C4-2B (cell line): ENCODE data around the gene PADI3.

ENCODE experiments used
- ZFX ChIP-seq: fragments of 450-650 bp; IDR thresholded peaks from 2 replicates; pipeline ENCODE4 v1.6.1; 2017
- TF ChIP-seq, protein P1 (sequence below): fragments of 450-650 bp; conservative IDR thresholded peaks from 2 replicates; pipeline ENCODE4 v1.5.1; 2017; ENCODE audit warnings: mild to moderate bottlenecking

GRCh38 chr1:17246971-17247370, 1.9 kb upstream of the PADI3 start:
- TF ChIP-seq, protein P1, sequence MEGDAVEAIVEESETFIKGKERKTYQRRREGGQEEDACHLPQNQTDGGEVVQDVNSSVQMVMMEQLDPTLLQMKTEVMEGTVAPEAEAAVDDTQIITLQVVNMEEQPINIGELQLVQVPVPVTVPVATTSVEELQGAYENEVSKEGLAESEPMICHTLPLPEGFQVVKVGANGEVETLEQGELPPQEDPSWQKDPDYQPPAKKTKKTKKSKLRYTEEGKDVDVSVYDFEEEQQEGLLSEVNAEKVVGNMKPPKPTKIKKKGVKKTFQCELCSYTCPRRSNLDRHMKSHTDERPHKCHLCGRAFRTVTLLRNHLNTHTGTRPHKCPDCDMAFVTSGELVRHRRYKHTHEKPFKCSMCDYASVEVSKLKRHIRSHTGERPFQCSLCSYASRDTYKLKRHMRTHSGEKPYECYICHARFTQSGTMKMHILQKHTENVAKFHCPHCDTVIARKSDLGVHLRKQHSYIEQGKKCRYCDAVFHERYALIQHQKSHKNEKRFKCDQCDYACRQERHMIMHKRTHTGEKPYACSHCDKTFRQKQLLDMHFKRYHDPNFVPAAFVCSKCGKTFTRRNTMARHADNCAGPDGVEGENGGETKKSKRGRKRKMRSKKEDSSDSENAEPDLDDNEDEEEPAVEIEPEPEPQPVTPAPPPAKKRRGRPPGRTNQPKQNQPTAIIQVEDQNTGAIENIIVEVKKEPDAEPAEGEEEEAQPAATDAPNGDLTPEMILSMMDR = no peak
- no peak for TF ChIP-seq ZFX
